GM12878 (cell line): ENCODE measurements around the gene MFSD11. TPM values are rescaled to one million over a fixed set of nuclear protein-coding genes. Genes with fewer than 3 reads are reported as not detected.
A peak's percentile ranks its signal among the peaks of the same experiment; 100 is the strongest.

Experiments used
- BRCA1 ChIP-seq: IDR thresholded peaks from 2 replicates; pipeline ENCODE4 v1.6.1; 2011; ENCODE audit warnings: low read depth, low read length, improper control_type of control experiment
- EED ChIP-seq: sonication (generic); IDR thresholded peaks from 2 replicates; pipeline ENCODE4 v1.6.1; 2016; ENCODE audit warnings: antibody characterized with exemption, low read depth
- GATAD2B ChIP-seq: fragments of 450-650 bp; conservative IDR thresholded peaks from 2 replicates; pipeline ENCODE4 v1.6.1; 2017; ENCODE audit warnings: low read depth, mild to moderate bottlenecking, moderate library complexity
- MEF2B ChIP-seq: fragments of 450-650 bp; IDR thresholded peaks from 2 replicates; pipeline ENCODE4 v1.6.1; 2018; ENCODE audit warnings: mild to moderate bottlenecking, moderate library complexity; ENCODE audit not compliant: partially characterized antibody, poor library complexity, severe bottlenecking
- MTA2 ChIP-seq: fragments of 450-650 bp; IDR thresholded peaks from 2 replicates; pipeline ENCODE4 v1.6.1; 2016; ENCODE audit warnings: low read depth, mild to moderate bottlenecking, moderate library complexity
- MTA3 ChIP-seq: IDR thresholded peaks from 2 replicates; pipeline ENCODE4 v1.6.1; 2012; ENCODE audit warnings: low read length, inconsistent platforms, borderline replicate concordance
- MYB ChIP-seq: fragments of 150-350 bp; IDR thresholded peaks from 2 replicates; pipeline ENCODE4 v1.6.1; 2014; ENCODE audit warnings: mild to moderate bottlenecking, low read depth, low read length, borderline replicate concordance
- NKRF ChIP-seq: fragments of 450-650 bp; conservative IDR thresholded peaks from 2 replicates; pipeline ENCODE4 v1.6.1; 2017; ENCODE audit warnings: mild to moderate bottlenecking, moderate library complexity
- PAX5 ChIP-seq: IDR thresholded peaks from 2 replicates; pipeline ENCODE4 v1.6.1; 2011; ENCODE audit warnings: low read depth, low read length, borderline replicate concordance
- POLR2AphosphoS2 ChIP-seq: IDR thresholded peaks from 2 replicates; pipeline ENCODE4 v1.6.1; 2011; ENCODE audit warnings: low read depth, mild to moderate bottlenecking, low read length, improper control_type of control experiment, moderate library complexity
- RBBP5 ChIP-seq: fragments of 200-600 bp; sonication (generic); conservative IDR thresholded peaks from 2 replicates; pipeline ENCODE4 v1.6.1; 2016
- SREBF2 ChIP-seq: IDR thresholded peaks from 2 replicates; pipeline ENCODE4 v1.6.1; 2012; ENCODE audit warnings: mild to moderate bottlenecking, low read length
- ZNF207 ChIP-seq: fragments of 450-650 bp; IDR thresholded peaks from 2 replicates; pipeline ENCODE4 v1.6.1; 2014; ENCODE audit warnings: antibody characterized with exemption, mild to moderate bottlenecking, borderline replicate concordance
- ZSCAN29 ChIP-seq: fragments of 450-650 bp; IDR thresholded peaks from 2 replicates; pipeline ENCODE4 v1.6.1; 2017; ENCODE audit warnings: mild to moderate bottlenecking, moderate library complexity
- polyA plus RNA-seq, 11 experiments: library from polyadenylated mRNA; depleted of rRNA in 4 of 11; unstranded in 6 of 11; stranded (reverse) in 5 of 11; fragments of >200 nt; fragmentation: Nextera tagmentation in 4 of 11; fragmentation: Illumina TruSeq in 1 of 11; extraction: Ambion mirVana in 4 of 11; extraction: Trizol in 1 of 11; gene quantifications; 1 replicate in 1 of 11; 2 replicates in 10 of 11; pipeline versions ENCODE4 v1.2.1 to v1.2.3, GENCODE V29; 2011 to 2016; ENCODE audit warnings: inconsistent platforms in 2 of 11, missing spikeins in 2 of 11, low read depth in 1 of 11
- total RNA-seq, 4 experiments: library from RNA; depleted of rRNA in 3 of 4; stranded (reverse); fragments of >200 nt in 3 of 4; fragmentation: Illumina TruSeq in 1 of 4; extraction: Trizol in 1 of 4; gene quantifications; 2 replicates each; pipeline versions ENCODE4 v1.2.1 to v1.2.3, GENCODE V29; 2013 to 2021
- TF ChIP-seq, protein P1 (sequence below): IDR thresholded peaks from 2 replicates; pipeline ENCODE4 v1.6.1; 2012; ENCODE audit warnings: low read depth, low read length, improper control_type of control experiment
- TF ChIP-seq, protein P2 (sequence below): fragments of 450-650 bp; IDR thresholded peaks from 2 replicates; pipeline ENCODE4 v1.6.1; 2017; ENCODE audit warnings: antibody characterized with exemption, mild to moderate bottlenecking, moderate library complexity
- TF ChIP-seq, protein P3 (sequence below): fragments of 450-650 bp; IDR thresholded peaks from 2 replicates; pipeline ENCODE4 v1.6.1; 2017; ENCODE audit warnings: mild to moderate bottlenecking, moderate library complexity

The MFSD11 gene
- total and polyA plus RNA-seq, 10 of the 15 experiments (the other 5 are each of a cell fraction or from before 2014, with no cell fraction given) = 11.0 to 19.4 (median 15.5) TPM

DNA sequence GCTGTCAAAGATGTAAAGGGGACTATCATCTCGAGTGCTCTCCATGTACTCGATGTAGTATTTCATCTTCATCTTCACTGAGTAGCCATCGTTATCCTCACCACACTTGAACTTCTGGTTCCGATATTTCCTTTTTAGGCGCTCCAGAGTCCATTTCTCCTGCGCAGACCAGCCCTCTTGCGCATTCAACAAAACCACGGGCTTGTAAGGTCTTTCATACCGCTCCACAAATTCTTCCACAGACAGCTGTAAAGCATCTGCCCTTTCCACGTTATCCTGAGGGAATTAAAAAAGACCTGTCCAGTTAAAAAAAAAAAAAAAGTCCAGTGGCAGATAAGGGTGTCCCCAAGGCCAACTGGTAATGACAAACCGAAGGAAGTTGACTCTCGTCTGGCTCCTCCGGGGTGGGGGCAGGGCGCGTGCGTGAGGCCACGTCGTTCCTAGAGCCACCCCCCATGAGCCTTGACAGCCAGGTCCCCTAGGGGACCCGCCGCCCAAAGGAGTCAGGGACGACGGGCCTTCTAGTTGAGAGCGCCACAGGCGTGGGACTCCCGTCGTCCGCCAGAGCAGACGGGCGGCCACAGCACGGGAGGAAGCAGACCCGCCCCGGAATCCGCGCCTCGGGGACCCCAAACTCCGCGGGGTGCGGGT, 12.2 kb upstream of the MFSD11 start (continued):
- no peak for TF ChIP-seq PAX5
- TF ChIP-seq, protein P1, sequence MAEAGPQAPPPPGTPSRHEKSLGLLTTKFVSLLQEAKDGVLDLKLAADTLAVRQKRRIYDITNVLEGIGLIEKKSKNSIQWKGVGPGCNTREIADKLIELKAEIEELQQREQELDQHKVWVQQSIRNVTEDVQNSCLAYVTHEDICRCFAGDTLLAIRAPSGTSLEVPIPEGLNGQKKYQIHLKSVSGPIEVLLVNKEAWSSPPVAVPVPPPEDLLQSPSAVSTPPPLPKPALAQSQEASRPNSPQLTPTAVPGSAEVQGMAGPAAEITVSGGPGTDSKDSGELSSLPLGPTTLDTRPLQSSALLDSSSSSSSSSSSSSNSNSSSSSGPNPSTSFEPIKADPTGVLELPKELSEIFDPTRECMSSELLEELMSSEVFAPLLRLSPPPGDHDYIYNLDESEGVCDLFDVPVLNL = no peak
- no peak for TF ChIP-seq MEF2B
- TF ChIP-seq MTA3 = no peak
- no peak for TF ChIP-seq NKRF
- TF ChIP-seq BRCA1 = no peak
- TF ChIP-seq EED = no peak
- TF ChIP-seq ZSCAN29 = no peak
- no peak for TF ChIP-seq MTA2
- no peak for TF ChIP-seq ZNF207
- TF ChIP-seq MYB = no peak
- TF ChIP-seq, protein P2, sequence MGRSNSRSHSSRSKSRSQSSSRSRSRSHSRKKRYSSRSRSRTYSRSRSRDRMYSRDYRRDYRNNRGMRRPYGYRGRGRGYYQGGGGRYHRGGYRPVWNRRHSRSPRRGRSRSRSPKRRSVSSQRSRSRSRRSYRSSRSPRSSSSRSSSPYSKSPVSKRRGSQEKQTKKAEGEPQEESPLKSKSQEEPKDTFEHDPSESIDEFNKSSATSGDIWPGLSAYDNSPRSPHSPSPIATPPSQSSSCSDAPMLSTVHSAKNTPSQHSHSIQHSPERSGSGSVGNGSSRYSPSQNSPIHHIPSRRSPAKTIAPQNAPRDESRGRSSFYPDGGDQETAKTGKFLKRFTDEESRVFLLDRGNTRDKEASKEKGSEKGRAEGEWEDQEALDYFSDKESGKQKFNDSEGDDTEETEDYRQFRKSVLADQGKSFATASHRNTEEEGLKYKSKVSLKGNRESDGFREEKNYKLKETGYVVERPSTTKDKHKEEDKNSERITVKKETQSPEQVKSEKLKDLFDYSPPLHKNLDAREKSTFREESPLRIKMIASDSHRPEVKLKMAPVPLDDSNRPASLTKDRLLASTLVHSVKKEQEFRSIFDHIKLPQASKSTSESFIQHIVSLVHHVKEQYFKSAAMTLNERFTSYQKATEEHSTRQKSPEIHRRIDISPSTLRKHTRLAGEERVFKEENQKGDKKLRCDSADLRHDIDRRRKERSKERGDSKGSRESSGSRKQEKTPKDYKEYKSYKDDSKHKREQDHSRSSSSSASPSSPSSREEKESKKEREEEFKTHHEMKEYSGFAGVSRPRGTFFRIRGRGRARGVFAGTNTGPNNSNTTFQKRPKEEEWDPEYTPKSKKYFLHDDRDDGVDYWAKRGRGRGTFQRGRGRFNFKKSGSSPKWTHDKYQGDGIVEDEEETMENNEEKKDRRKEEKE = no peak
- peak; percentile 51; the same call in 1 of the 2 replicates for TF ChIP-seq POLR2AphosphoS2
- no peak for TF ChIP-seq GATAD2B
- TF ChIP-seq, protein P3, sequence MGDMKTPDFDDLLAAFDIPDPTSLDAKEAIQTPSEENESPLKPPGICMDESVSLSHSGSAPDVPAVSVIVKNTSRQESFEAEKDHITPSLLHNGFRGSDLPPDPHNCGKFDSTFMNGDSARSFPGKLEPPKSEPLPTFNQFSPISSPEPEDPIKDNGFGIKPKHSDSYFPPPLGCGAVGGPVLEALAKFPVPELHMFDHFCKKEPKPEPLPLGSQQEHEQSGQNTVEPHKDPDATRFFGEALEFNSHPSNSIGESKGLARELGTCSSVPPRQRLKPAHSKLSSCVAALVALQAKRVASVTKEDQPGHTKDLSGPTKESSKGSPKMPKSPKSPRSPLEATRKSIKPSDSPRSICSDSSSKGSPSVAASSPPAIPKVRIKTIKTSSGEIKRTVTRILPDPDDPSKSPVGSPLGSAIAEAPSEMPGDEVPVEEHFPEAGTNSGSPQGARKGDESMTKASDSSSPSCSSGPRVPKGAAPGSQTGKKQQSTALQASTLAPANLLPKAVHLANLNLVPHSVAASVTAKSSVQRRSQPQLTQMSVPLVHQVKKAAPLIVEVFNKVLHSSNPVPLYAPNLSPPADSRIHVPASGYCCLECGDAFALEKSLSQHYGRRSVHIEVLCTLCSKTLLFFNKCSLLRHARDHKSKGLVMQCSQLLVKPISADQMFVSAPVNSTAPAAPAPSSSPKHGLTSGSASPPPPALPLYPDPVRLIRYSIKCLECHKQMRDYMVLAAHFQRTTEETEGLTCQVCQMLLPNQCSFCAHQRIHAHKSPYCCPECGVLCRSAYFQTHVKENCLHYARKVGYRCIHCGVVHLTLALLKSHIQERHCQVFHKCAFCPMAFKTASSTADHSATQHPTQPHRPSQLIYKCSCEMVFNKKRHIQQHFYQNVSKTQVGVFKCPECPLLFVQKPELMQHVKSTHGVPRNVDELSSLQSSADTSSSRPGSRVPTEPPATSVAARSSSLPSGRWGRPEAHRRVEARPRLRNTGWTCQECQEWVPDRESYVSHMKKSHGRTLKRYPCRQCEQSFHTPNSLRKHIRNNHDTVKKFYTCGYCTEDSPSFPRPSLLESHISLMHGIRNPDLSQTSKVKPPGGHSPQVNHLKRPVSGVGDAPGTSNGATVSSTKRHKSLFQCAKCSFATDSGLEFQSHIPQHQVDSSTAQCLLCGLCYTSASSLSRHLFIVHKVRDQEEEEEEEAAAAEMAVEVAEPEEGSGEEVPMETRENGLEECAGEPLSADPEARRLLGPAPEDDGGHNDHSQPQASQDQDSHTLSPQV = no peak
- TF ChIP-seq SREBF2 = no peak
- TF ChIP-seq RBBP5 = no peak
